Measurements from ENCODE around the gene GMCL1. TPM values are rescaled to one million over a fixed set of nuclear protein-coding genes. Genes with fewer than 3 reads are reported as not detected.

The GMCL1 gene
- total RNA-seq, 1 donor from 2014 or later, result 12.7 TPM

DNA sequence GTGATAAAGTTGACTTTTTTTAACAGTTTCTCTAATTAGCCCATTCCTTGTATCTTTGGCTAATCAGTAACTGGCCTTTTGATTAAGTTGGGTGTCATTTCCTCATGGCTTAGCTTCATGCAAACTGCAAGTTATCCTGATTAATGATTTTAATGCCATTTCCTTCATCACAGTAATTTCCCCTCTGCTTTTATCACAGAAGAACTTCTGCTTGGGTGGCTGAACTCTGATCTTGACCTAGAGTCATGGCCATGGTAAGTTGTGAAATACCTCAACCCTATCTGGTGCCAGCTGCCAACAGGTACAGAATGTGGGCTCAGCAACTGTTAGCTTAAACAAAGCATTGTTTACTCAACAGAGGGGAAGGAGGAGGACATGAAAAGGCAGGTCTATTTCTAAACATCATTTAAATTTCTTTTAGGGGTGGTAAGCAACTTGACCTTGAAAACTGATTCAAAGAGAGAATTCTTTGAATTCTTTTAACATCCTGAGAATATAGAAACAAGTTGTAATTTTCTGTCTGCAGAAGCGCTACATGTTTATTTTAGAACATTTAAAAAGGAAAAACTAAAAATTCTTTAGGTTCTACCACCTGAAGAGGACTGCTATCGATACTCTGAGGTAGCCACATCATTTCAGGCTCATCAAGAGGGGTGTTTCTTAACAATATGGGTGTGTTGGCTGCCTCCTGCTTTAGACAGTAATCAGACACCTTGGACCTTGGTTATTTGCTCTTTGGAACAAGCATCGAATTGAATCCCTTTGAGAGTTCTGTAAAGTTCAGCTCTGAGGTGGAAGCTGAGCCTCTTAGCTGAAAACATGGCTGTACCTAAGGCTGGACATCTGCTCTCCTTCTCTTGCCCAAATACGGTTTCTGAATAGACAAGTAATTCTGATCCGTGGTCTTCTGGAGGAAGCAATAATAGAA, 47.9 kb upstream of the GMCL1 start:
- Histone ChIP-seq H3K4me1 (ENCODE audit: insufficient read depth, low read length) (peaks cover 4% of the 10 kb centered on the region), H3K4me3 (ENCODE audit: insufficient read depth, low read depth, low read length) (no peak overlapping the region), H3K9me3 (ENCODE audit: insufficient read depth, low read depth, low read length) (no peaks in the 10 kb centered on the region), H3K4me2 (ENCODE audit: low read length) (no peak overlapping the region), H2AFZ (ENCODE audit: low read depth, low read length) (no peak overlapping the region), H3K79me2 (ENCODE audit: insufficient read depth, low read length) (no peaks in the 10 kb centered on the region), H4K20me1 (ENCODE audit: insufficient read depth, low read length) (no peaks in the 10 kb centered on the region), H3K9ac (ENCODE audit: low read length) (no peak overlapping the region), H3K27ac (ENCODE audit: low read depth, low read length) (no peak overlapping the region), H3K27me3 (ENCODE audit: insufficient read depth, low read length) (no peaks in the 10 kb centered on the region), H3K36me3 (ENCODE audit: insufficient read depth, low read length) (no peaks in the 10 kb centered on the region)
- H3K27me3 Mint-ChIP-seq (ENCODE audit: low read depth, unreplicated experiment), result no peaks in the 10 kb centered on the region
- H3K9me3 Mint-ChIP-seq (ENCODE audit: unreplicated experiment), result no peaks in the 10 kb centered on the region
- FAIRE-seq (no peak), DNase-seq (ENCODE audit: low read depth) (no peak)
- H3K27ac Mint-ChIP-seq (ENCODE audit: unreplicated experiment), result peak overlapping the region; percentile 23
- peaks cover 23% of the 10 kb centered on the region for H3K4me1 Mint-ChIP-seq (ENCODE audit: low read depth, unreplicated experiment)
- no peak overlapping the region for H3K4me3 Mint-ChIP-seq (ENCODE audit: unreplicated experiment)
- TF ChIP-seq EZH2 (IDR thresholded peaks at IDR 0.05; ENCODE audit: insufficient read depth, low read length), result no peak
- TF ChIP-seq, protein P1, sequence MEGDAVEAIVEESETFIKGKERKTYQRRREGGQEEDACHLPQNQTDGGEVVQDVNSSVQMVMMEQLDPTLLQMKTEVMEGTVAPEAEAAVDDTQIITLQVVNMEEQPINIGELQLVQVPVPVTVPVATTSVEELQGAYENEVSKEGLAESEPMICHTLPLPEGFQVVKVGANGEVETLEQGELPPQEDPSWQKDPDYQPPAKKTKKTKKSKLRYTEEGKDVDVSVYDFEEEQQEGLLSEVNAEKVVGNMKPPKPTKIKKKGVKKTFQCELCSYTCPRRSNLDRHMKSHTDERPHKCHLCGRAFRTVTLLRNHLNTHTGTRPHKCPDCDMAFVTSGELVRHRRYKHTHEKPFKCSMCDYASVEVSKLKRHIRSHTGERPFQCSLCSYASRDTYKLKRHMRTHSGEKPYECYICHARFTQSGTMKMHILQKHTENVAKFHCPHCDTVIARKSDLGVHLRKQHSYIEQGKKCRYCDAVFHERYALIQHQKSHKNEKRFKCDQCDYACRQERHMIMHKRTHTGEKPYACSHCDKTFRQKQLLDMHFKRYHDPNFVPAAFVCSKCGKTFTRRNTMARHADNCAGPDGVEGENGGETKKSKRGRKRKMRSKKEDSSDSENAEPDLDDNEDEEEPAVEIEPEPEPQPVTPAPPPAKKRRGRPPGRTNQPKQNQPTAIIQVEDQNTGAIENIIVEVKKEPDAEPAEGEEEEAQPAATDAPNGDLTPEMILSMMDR (IDR thresholded peaks at IDR 0.05; ENCODE audit: insufficient read depth, low read depth, low read length), result no peak
- H3K36me3 Mint-ChIP-seq (ENCODE audit: low read depth, unreplicated experiment), result peaks cover 30% of the 10 kb centered on the region

DNA sequence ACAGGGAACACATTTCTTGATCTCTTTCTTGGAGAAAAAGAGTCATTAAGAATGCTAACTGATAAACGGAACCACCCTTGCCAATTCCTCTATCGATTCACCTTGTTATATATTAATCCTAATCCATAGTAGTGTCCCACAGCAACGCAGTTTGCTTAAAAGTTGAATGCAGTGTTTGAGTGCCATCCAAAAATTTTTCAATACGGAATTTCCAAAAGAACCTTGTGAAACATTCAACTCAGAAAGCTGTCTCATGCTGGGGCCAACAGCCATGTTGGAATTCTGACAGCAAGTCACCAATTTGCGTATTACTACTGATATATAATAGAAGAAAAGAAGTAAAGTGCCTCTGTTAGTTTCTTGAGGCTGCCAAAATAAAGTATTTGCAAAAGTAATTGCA, 45.2 kb upstream of the GMCL1 start:
- Histone ChIP-seq H3K4me3 (ENCODE audit: insufficient read depth, low read depth, low read length) (no peak overlapping the region), H3K36me3 (ENCODE audit: insufficient read depth, low read length) (no peaks in the 10 kb centered on the region), H3K9me3 (ENCODE audit: insufficient read depth, low read depth, low read length) (no peaks in the 10 kb centered on the region), H3K79me2 (ENCODE audit: insufficient read depth, low read length) (no peaks in the 10 kb centered on the region), H3K27ac (ENCODE audit: low read depth, low read length) (no peak overlapping the region), H3K4me2 (ENCODE audit: low read length) (no peak overlapping the region), H3K9ac (ENCODE audit: low read length) (no peak overlapping the region), H3K4me1 (ENCODE audit: insufficient read depth, low read length) (peaks cover 6% of the 10 kb centered on the region), H4K20me1 (ENCODE audit: insufficient read depth, low read length) (no peaks in the 10 kb centered on the region), H2AFZ (ENCODE audit: low read depth, low read length) (no peak overlapping the region), H3K27me3 (ENCODE audit: insufficient read depth, low read length) (no peaks in the 10 kb centered on the region)
- H3K4me3 Mint-ChIP-seq (ENCODE audit: unreplicated experiment), result no peak overlapping the region
- TF ChIP-seq, protein P1 (IDR thresholded peaks at IDR 0.05; ENCODE audit: insufficient read depth, low read depth, low read length), result no peak
- TF ChIP-seq EZH2 (IDR thresholded peaks at IDR 0.05; ENCODE audit: insufficient read depth, low read length), result no peak
- FAIRE-seq (no peak), DNase-seq (ENCODE audit: low read depth) (no peak)
- H3K9me3 Mint-ChIP-seq (ENCODE audit: unreplicated experiment), result no peaks in the 10 kb centered on the region
- peaks cover 35% of the 10 kb centered on the region for H3K36me3 Mint-ChIP-seq (ENCODE audit: low read depth, unreplicated experiment)
- peak overlapping the region; percentile 50 for H3K27ac Mint-ChIP-seq (ENCODE audit: unreplicated experiment)
- H3K4me1 Mint-ChIP-seq (ENCODE audit: low read depth, unreplicated experiment), result peaks cover 30% of the 10 kb centered on the region
- H3K27me3 Mint-ChIP-seq (ENCODE audit: low read depth, unreplicated experiment), result no peaks in the 10 kb centered on the region

DNA sequence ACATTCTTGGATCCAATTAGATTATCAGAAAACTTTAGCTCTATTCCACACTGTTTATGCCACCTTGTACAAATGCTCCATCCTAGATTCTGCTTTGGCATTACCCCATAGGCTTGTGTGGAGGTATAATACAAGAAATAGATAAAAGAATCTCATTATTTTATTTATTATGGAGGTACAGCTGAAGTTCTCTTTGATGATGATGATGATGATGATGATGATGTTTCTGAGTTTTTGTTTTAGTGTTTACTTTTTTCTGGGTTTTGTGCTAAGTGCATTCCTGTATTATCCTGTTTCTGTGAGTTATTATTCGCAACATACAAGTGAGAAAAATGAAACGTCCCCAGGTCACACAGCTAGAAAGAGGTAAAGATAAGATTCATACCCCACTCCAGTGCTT, 44.1 kb upstream of the GMCL1 start:
- no peak overlapping the region for H3K4me3 ChIP-seq (ENCODE audit: insufficient read depth, low read depth, low read length)
- H4K20me1 ChIP-seq (ENCODE audit: insufficient read depth, low read length), result no peaks in the 10 kb centered on the region
- no peak overlapping the region for H2AFZ ChIP-seq (ENCODE audit: low read depth, low read length)
- Mint-ChIP-seq H3K4me3 (ENCODE audit: unreplicated experiment) (no peak overlapping the region), H3K9me3 (ENCODE audit: unreplicated experiment) (no peaks in the 10 kb centered on the region), H3K27ac (ENCODE audit: unreplicated experiment) (no peak overlapping the region), H3K4me1 (ENCODE audit: low read depth, unreplicated experiment) (peaks cover 33% of the 10 kb centered on the region), H3K27me3 (ENCODE audit: low read depth, unreplicated experiment) (no peaks in the 10 kb centered on the region), H3K36me3 (ENCODE audit: low read depth, unreplicated experiment) (peaks cover 27% of the 10 kb centered on the region)
- H3K27ac ChIP-seq (ENCODE audit: low read depth, low read length), result no peak overlapping the region
- no peaks in the 10 kb centered on the region for H3K9me3 ChIP-seq (ENCODE audit: insufficient read depth, low read depth, low read length)
- no peak overlapping the region for H3K9ac ChIP-seq (ENCODE audit: low read length)
- FAIRE-seq (no peak), DNase-seq (ENCODE audit: low read depth) (no peak)
- peaks cover 15% of the 10 kb centered on the region for H3K4me1 ChIP-seq (ENCODE audit: insufficient read depth, low read length)
- TF ChIP-seq, protein P1 (IDR thresholded peaks at IDR 0.05; ENCODE audit: insufficient read depth, low read depth, low read length), result no peak
- no peak for TF ChIP-seq EZH2 (IDR thresholded peaks at IDR 0.05; ENCODE audit: insufficient read depth, low read length)
- H3K79me2 ChIP-seq (ENCODE audit: insufficient read depth, low read length), result no peaks in the 10 kb centered on the region
- no peak overlapping the region for H3K4me2 ChIP-seq (ENCODE audit: low read length)
- no peaks in the 10 kb centered on the region for H3K27me3 ChIP-seq (ENCODE audit: insufficient read depth, low read length)
- no peaks in the 10 kb centered on the region for H3K36me3 ChIP-seq (ENCODE audit: insufficient read depth, low read length)

Measured in astrocyte (in vitro differentiated cells and primary cell).